GM10266 (cell line): ENCODE results near the gene KIF16B.

Source experiments
- DNase-seq: peaks from one replicate; pipeline ENCODE4 v3.0.0; 2012; ENCODE audit errors: extremely low spot score
- CTCF ChIP-seq: IDR thresholded peaks from 2 replicates; pipeline ENCODE4 v1.5.1; 2012; ENCODE audit warnings: mild to moderate bottlenecking, low read depth; ENCODE audit not compliant: control insufficient read depth, insufficient read depth; ENCODE audit errors: missing control alignments

Gene KIF16B

GRCh38 chr20:16257813-16258430 lies 315.3 kb downstream of the KIF16B start:
- DNase-seq, result no peak
- TF ChIP-seq CTCF, result no peak

DNA sequence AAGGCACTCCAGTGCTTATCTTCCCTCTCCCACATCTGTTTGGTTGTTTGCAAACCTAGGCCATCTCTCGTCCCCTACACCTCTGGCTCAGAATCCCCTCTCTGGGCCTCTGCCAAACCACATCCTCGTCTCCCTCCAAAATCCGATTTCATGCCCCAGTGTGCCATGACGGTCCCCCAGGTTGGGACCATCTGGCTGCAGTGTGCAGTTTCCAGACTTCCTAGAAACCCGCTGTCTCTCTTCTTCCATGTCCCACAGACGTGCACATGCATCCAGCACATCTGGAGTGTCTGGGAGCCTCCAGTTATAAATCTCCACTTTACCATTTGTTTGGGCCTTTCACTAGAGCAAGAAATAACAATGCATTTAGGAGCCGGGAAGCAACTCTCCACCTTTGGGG lies 316.2 kb downstream of the KIF16B start:
- no peak for TF ChIP-seq CTCF

DNA sequence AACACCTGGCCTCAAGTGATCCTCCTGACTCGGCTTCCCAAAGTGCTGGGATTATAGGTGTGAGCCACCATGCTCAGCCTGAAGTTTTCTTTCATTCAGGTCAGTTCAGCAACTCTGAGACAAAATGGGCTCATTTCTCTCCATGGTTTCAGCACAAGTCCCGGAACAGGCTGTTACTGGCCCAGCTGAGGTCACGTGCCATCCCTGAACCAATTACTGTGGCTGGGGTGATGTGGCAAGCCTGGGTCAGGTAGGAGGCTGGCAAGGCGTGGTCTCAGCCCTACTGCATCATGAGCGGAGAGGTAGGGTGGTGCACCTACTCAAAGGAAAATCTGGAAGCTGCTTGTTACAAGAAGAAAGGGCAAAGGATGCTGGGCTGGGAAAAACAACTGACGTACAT lies 326.4 kb downstream of the KIF16B start:
- DNase-seq, result no peak
- no peak for TF ChIP-seq CTCF

More for the DNA sequence above, 316.2 kb downstream of the KIF16B start:
- DNase-seq, result no peak

GRCh38 chr20:16246291-16246690 lies 327.0 kb downstream of the KIF16B start:
- no peak for TF ChIP-seq CTCF
- DNase-seq, result no peak

DNA sequence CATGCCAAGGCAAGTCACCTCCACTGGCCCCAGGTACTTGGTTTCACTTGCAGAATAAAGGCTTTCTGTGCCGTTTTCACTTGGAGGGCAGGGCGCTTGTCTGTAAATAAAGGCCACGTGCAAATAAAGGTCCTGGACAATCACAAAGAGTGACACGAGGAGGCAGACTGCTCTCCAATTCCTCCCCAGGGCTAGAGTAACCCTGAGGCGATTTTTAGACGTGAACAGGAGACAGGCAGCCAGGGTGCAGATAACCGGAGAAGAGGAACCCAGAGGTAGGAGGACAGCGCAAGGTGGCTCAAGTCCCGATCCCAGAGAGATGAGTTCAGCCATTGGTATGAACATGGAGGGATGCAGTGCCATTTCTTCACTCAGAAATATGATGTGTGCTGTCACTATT lies 327.4 kb downstream of the KIF16B start:
- no peak for TF ChIP-seq CTCF
- DNase-seq, result no peak

GRCh38 chr20:16244892-16245291 lies 328.4 kb downstream of the KIF16B start:
- DNase-seq, result no peak
- no peak for TF ChIP-seq CTCF

GRCh38 chr20:16243470-16243869 lies 329.8 kb downstream of the KIF16B start:
- no peak for DNase-seq
- no peak for TF ChIP-seq CTCF
